HepG2 (cell line): ENCODE measurements around the gene CST4. TPM values are rescaled to one million over a fixed set of nuclear protein-coding genes. Genes with fewer than 3 reads are reported as not detected.

Source experiments
- ARNT ChIP-seq: fragments of 450-650 bp; IDR thresholded peaks from 2 replicates; pipeline ENCODE4 v1.6.1; 2017
- FOXC1 ChIP-seq: sonication (generic); formaldehyde crosslinking; IDR thresholded peaks from 2 replicates; pipeline ENCODE4 v1.8.0; 2022; ENCODE audit warnings: mild to moderate bottlenecking, missing genetic modification reagents, borderline replicate concordance
- HIVEP1 ChIP-seq: sonication (generic); formaldehyde crosslinking; IDR thresholded peaks from 2 replicates; pipeline ENCODE4 v1.4.0; 2020; ENCODE audit warnings: mild to moderate bottlenecking, missing genetic modification reagents
- MIER3 ChIP-seq: IDR thresholded peaks from 2 replicates; pipeline ENCODE4 v1.6.1; 2016; ENCODE audit warnings: missing compliant biosample characterization, borderline replicate concordance
- REPIN1 ChIP-seq: sonication (generic); formaldehyde crosslinking; IDR thresholded peaks from 2 replicates; pipeline ENCODE4 v1.8.0; 2022; ENCODE audit warnings: missing genetic modification reagents, low read depth, mild to moderate bottlenecking, borderline replicate concordance
- SOX5 ChIP-seq: IDR thresholded peaks from 2 replicates; pipeline ENCODE4 v1.6.1; 2016; ENCODE audit warnings: borderline replicate concordance
- TEAD2 ChIP-seq: sonication (generic); formaldehyde crosslinking; IDR thresholded peaks from 2 replicates; pipeline ENCODE4 v1.9.0; 2021; ENCODE audit warnings: missing genetic modification reagents
- TP53 ChIP-seq: sonication (generic); formaldehyde crosslinking; conservative IDR thresholded peaks from 2 replicates; pipeline ENCODE4 v1.4.0; 2020; ENCODE audit warnings: missing genetic modification reagents
- WIZ ChIP-seq: sonication (generic); formaldehyde crosslinking; IDR thresholded peaks from 2 replicates; pipeline ENCODE4 v1.5.1; 2020; ENCODE audit warnings: mild to moderate bottlenecking, missing genetic modification reagents
- XBP1 ChIP-seq: sonication (generic); formaldehyde crosslinking; IDR thresholded peaks from 2 replicates; pipeline ENCODE4 v1.5.0; 2020; ENCODE audit warnings: missing genetic modification reagents
- ZFP1 ChIP-seq: IDR thresholded peaks from 2 replicates; pipeline ENCODE4 v1.6.1; 2016
- ZFP82 ChIP-seq: sonication (generic); formaldehyde crosslinking; IDR thresholded peaks from 2 replicates; pipeline ENCODE4 v1.5.1; 2020; ENCODE audit warnings: mild to moderate bottlenecking, missing genetic modification reagents, borderline replicate concordance
- ZNF160 ChIP-seq: sonication (generic); formaldehyde crosslinking; IDR thresholded peaks from 2 replicates; pipeline ENCODE4 v1.8.0; 2022; ENCODE audit warnings: mild to moderate bottlenecking, inconsistent platforms, missing genetic modification reagents
- ZNF260 ChIP-seq: sonication (generic); formaldehyde crosslinking; IDR thresholded peaks from 2 replicates; pipeline ENCODE4 v1.4.0; 2020; ENCODE audit warnings: missing genetic modification reagents, low read depth, mild to moderate bottlenecking, borderline replicate concordance
- ZNF644 ChIP-seq: IDR thresholded peaks from 2 replicates; pipeline ENCODE4 v1.6.1; 2016; ENCODE audit warnings: low read depth
- ZNF720 ChIP-seq: sonication (generic); formaldehyde crosslinking; IDR thresholded peaks from 2 replicates; pipeline ENCODE4 v1.4.0; 2020; ENCODE audit warnings: missing genetic modification reagents
- polyA plus RNA-seq, 8 experiments: library from polyadenylated mRNA; depleted of rRNA in 3 of 8; stranded (reverse) in 7 of 8; unstranded in 1 of 8; fragments of >200 nt; fragmentation: Illumina TruSeq in 4 of 8; extraction: Trizol in 4 of 8; gene quantifications; 2 replicates each; pipeline versions ENCODE4 v1.2.1 to v1.2.3, GENCODE V29; 2011 to 2016; ENCODE audit warnings: low read depth in 4 of 8, missing spikeins in 1 of 8, mixed read lengths in 1 of 8; ENCODE audit not compliant: insufficient read depth in 1 of 8
- total RNA-seq, 5 experiments: library from RNA; depleted of rRNA; stranded (reverse); fragments of >200 nt; fragmentation: Illumina TruSeq; extraction: Trizol; gene quantifications; 2 replicates each; pipeline ENCODE4 v1.2.3, GENCODE V29; 2016; ENCODE audit warnings: low read depth in 1 of 5
- TF ChIP-seq, protein P1 (sequence below): sonication (generic); formaldehyde crosslinking; IDR thresholded peaks from 2 replicates; pipeline ENCODE4 v1.8.0; 2022; ENCODE audit warnings: mild to moderate bottlenecking, missing genetic modification reagents, borderline replicate concordance
- TF ChIP-seq, protein P2 (sequence below): sonication (generic); formaldehyde crosslinking; IDR thresholded peaks from 2 replicates; pipeline ENCODE4 v1.5.0; 2020; ENCODE audit warnings: mild to moderate bottlenecking, missing genetic modification reagents
- TF ChIP-seq, protein P3 (sequence below): sonication (generic); formaldehyde crosslinking; IDR thresholded peaks from 2 replicates; pipeline ENCODE4 v1.5.0; 2020; ENCODE audit warnings: mild to moderate bottlenecking, missing genetic modification reagents
- TF ChIP-seq, protein P4 (sequence below): sonication (generic); formaldehyde crosslinking; IDR thresholded peaks from 2 replicates; pipeline ENCODE4 v1.4.0; 2020; ENCODE audit warnings: missing genetic modification reagents
- TF ChIP-seq, protein P5 (sequence below): sonication (generic); formaldehyde crosslinking; IDR thresholded peaks from 2 replicates; pipeline ENCODE4 v1.4.0; 2020; ENCODE audit warnings: missing genetic modification reagents

The CST4 gene
- total and polyA plus RNA-seq, 2 of the 13 experiments (the other 11 are each of a cell fraction or from before 2014, with no cell fraction given) = not detected

DNA sequence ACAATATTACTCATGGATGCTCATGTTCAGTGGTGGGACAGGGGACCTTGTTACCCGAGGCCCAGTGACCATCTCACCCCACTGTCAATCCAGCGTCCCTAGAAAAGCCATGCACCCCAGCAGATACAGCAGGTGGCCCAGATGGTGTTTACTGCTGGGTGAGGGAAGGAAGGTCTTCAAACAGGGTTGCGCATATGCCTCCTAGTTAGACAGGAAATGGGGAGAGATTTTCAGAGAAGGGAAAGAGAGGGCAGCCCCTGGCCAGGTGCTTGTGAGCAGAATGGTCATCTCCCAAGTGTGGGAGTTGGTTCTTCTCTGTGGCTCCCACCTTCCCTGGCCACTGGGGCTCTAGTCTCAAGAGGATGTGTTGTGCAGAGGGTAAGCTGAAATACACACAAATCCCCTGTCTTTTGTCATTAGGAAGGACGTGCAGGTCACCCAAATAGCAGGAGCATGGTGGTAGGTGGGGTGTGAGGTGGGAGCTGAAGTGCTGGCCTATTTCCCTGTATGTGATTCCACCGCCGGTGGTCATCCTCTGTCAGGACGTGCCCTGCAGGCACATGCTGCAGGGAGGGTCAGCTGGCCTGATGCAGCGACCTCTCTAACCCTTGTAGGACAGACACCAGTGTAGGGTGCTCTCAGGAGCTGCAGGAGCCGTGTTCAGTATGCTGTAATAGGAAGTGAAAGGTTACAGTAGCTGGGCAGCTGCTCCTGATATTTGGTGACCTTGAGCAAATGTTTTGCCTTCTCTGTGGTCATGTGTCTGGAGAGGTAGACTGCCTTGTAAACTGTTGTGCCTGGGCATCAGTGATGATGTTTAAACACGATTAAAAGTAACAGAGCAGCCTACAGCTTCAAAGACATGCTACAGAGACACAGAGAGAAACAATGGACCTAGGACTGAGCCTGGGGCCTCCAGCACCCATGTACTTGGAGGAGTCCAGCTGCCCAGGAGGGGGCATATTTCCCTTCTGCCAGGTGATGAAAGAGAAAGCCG lies 47.9 kb downstream of the CST4 start (continued):
- TF ChIP-seq, protein P1, sequence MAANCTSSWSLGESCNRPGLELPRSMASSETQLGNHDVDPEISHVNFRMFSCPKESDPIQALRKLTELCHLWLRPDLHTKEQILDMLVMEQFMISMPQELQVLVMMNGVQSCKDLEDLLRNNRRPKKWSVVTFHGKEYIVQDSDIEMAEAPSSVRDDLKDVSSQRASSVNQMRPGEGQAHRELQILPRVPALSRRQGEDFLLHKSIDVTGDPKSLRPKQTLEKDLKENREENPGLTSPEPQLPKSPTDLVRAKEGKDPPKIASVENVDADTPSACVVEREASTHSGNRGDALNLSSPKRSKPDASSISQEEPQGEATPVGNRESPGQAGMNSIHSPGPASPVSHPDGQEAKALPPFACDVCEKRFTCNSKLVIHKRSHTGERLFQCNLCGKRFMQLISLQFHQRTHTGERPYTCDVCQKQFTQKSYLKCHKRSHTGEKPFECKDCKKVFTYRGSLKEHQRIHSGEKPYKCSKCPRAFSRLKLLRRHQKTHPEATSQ (CRISPR knock-in tag) = peak; percentile 77; the same call in 1 of the 2 replicates
- TF ChIP-seq, protein P2, sequence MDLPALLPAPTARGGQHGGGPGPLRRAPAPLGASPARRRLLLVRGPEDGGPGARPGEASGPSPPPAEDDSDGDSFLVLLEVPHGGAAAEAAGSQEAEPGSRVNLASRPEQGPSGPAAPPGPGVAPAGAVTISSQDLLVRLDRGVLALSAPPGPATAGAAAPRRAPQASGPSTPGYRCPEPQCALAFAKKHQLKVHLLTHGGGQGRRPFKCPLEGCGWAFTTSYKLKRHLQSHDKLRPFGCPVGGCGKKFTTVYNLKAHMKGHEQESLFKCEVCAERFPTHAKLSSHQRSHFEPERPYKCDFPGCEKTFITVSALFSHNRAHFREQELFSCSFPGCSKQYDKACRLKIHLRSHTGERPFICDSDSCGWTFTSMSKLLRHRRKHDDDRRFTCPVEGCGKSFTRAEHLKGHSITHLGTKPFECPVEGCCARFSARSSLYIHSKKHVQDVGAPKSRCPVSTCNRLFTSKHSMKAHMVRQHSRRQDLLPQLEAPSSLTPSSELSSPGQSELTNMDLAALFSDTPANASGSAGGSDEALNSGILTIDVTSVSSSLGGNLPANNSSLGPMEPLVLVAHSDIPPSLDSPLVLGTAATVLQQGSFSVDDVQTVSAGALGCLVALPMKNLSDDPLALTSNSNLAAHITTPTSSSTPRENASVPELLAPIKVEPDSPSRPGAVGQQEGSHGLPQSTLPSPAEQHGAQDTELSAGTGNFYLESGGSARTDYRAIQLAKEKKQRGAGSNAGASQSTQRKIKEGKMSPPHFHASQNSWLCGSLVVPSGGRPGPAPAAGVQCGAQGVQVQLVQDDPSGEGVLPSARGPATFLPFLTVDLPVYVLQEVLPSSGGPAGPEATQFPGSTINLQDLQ = no peak
- TF ChIP-seq, protein P3, sequence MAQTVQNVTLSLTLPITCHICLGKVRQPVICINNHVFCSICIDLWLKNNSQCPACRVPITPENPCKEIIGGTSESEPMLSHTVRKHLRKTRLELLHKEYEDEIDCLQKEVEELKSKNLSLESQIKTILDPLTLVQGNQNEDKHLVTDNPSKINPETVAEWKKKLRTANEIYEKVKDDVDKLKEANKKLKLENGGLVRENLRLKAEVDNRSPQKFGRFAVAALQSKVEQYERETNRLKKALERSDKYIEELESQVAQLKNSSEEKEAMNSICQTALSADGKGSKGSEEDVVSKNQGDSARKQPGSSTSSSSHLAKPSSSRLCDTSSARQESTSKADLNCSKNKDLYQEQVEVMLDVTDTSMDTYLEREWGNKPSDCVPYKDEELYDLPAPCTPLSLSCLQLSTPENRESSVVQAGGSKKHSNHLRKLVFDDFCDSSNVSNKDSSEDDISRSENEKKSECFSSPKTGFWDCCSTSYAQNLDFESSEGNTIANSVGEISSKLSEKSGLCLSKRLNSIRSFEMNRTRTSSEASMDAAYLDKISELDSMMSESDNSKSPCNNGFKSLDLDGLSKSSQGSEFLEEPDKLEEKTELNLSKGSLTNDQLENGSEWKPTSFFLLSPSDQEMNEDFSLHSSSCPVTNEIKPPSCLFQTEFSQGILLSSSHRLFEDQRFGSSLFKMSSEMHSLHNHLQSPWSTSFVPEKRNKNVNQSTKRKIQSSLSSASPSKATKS (CRISPR knock-in tag) = no peak
- TF ChIP-seq ZFP82 (CRISPR knock-in tag) (no peak), ZNF160 (CRISPR knock-in tag) (no peak), TEAD2 (CRISPR knock-in tag) (no peak), REPIN1 (CRISPR knock-in tag) (no peak), WIZ (CRISPR knock-in tag) (no peak; the same call in 1 of the 2 replicates), ZNF260 (CRISPR knock-in tag) (no peak), MIER3 (CRISPR knock-in tag) (peak; percentile 71; the same call in 1 of the 2 replicates), ZNF644 (CRISPR knock-in tag) (peak; percentile 73), SOX5 (CRISPR knock-in tag) (peak; percentile 87), ZNF720 (CRISPR knock-in tag) (no peak), HIVEP1 (CRISPR knock-in tag) (no peak), XBP1 (CRISPR knock-in tag) (no peak), FOXC1 (CRISPR knock-in tag) (peak; percentile 56; the same call in 1 of the 2 replicates), TP53 (0 out of 2 replicates have a peak, but pooled peaks have one; percentile 39), ARNT (no peak), ZFP1 (CRISPR knock-in tag) (peak; percentile 71; the same call in 1 of the 2 replicates)
- TF ChIP-seq, protein P4, sequence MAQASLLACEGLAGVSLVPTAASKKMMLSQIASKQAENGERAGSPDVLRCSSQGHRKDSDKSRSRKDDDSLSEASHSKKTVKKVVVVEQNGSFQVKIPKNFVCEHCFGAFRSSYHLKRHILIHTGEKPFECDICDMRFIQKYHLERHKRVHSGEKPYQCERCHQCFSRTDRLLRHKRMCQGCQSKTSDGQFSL (CRISPR knock-in tag) = no peak
- TF ChIP-seq, protein P5, sequence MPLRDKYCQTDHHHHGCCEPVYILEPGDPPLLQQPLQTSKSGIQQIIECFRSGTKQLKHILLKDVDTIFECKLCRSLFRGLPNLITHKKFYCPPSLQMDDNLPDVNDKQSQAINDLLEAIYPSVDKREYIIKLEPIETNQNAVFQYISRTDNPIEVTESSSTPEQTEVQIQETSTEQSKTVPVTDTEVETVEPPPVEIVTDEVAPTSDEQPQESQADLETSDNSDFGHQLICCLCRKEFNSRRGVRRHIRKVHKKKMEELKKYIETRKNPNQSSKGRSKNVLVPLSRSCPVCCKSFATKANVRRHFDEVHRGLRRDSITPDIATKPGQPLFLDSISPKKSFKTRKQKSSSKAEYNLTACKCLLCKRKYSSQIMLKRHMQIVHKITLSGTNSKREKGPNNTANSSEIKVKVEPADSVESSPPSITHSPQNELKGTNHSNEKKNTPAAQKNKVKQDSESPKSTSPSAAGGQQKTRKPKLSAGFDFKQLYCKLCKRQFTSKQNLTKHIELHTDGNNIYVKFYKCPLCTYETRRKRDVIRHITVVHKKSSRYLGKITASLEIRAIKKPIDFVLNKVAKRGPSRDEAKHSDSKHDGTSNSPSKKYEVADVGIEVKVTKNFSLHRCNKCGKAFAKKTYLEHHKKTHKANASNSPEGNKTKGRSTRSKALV = no peak
